Fibroblast of lung (primary cell): ENCODE measurements around the gene KCNIP4. TPM values are rescaled to one million over a fixed set of nuclear protein-coding genes. Genes with fewer than 3 reads are reported as not detected.

ENCODE experiments used
- DNase-seq, 2 donors: peaks; one replicate each; pipeline versions ENCODE4 v3.0.0 to v3.0.0-alpha.2; 2010; ENCODE audit warnings: low read depth in 2 of 2
- H2AFZ ChIP-seq: 2 replicates; pipeline ENCODE4 v1.5.1; 2012; ENCODE audit warnings: low read length, control low read depth, inconsistent platforms
- H3K27ac ChIP-seq: 2 replicates; pipeline ENCODE4 v1.5.1; 2011; ENCODE audit warnings: low read length, control low read depth; ENCODE audit not compliant: insufficient read depth
- H3K27me3 ChIP-seq: 2 replicates; pipeline ENCODE4 v1.5.1; 2011; ENCODE audit warnings: mild to moderate bottlenecking, low read length; ENCODE audit not compliant: control insufficient read depth, insufficient read depth
- H3K36me3 ChIP-seq: 2 replicates; pipeline ENCODE4 v1.5.1; 2011; ENCODE audit warnings: low read length; ENCODE audit not compliant: control insufficient read depth, insufficient read depth
- H3K4me1 ChIP-seq: 2 replicates; pipeline ENCODE4 v1.5.1; 2011; ENCODE audit warnings: low read length; ENCODE audit not compliant: control insufficient read depth, insufficient read depth; ENCODE audit errors: extremely low read depth
- H3K4me2 ChIP-seq: 2 replicates; pipeline ENCODE4 v1.5.1; 2011; ENCODE audit warnings: low read length, control low read depth; ENCODE audit not compliant: insufficient read depth; ENCODE audit errors: extremely low read depth
- H3K4me3 ChIP-seq, 4 experiments: fragments of 200-600 bp in 1 of 4; sonication (generic) in 1 of 4; replicated peaks in 1 of 4; 2 replicates each; pipeline ENCODE4 v1.5.1; 2011 to 2016; ENCODE audit warnings: low read length in 4 of 4, low read depth in 3 of 4, mild to moderate bottlenecking in 3 of 4, control low read depth in 2 of 4, inconsistent platforms in 1 of 4, mixed read lengths in 1 of 4; ENCODE audit not compliant: insufficient read depth in 1 of 4; ENCODE audit errors: control extremely low read depth in 1 of 4
- H3K79me2 ChIP-seq: 2 replicates; pipeline ENCODE4 v1.5.1; 2012; ENCODE audit warnings: mild to moderate bottlenecking, low read length, inconsistent platforms; ENCODE audit not compliant: control insufficient read depth, insufficient read depth
- H3K9ac ChIP-seq: 2 replicates; pipeline ENCODE4 v1.5.1; 2011; ENCODE audit warnings: mild to moderate bottlenecking, low read length, control low read depth; ENCODE audit not compliant: insufficient read depth
- H3K9me3 ChIP-seq: 2 replicates; pipeline ENCODE4 v1.5.1; 2012; ENCODE audit warnings: low read depth, low read length; ENCODE audit not compliant: control insufficient read depth, insufficient read depth
- H4K20me1 ChIP-seq: 2 replicates; pipeline ENCODE4 v1.5.1; 2011; ENCODE audit warnings: low read length; ENCODE audit not compliant: control insufficient read depth, insufficient read depth; ENCODE audit errors: extremely low read depth
- EZH2 ChIP-seq: IDR thresholded peaks from 2 replicates; pipeline ENCODE4 v1.5.1; 2012; ENCODE audit warnings: low read length, control low read depth, mild to moderate bottlenecking; ENCODE audit errors: missing control alignments
- polyA plus RNA-seq, 2 donors: library from polyadenylated mRNA; depleted of rRNA in 1 of 2; stranded (reverse) in 1 of 2; unstranded in 1 of 2; fragments of >200 nt; gene quantifications; 2 replicates each; pipeline ENCODE4 v1.2.1, GENCODE V29; 2011 to 2012; ENCODE audit warnings: missing spikeins in 1 of 2
- total RNA-seq: library from RNA; depleted of rRNA; stranded (reverse); fragments of >200 nt; gene quantifications from 2 replicates; pipeline ENCODE4 v1.2.1, GENCODE V29; 2014
- TF ChIP-seq, protein P1 (sequence below), 2 donors: IDR thresholded peaks in 1 of 2; conservative IDR thresholded peaks in 1 of 2; 1 replicate in 1 of 2; 2 replicates in 1 of 2; pipeline ENCODE4 v1.5.1; 2011 to 2012; ENCODE audit warnings: low read length in 2 of 2, control low read depth in 1 of 2, inconsistent platforms in 1 of 2, low read depth in 1 of 2, mild to moderate bottlenecking in 1 of 2

Gene KCNIP4
- total and polyA plus RNA-seq, 2 donors (not counting 1 experiment from before 2014, with no cell fraction given): not detected

DNA sequence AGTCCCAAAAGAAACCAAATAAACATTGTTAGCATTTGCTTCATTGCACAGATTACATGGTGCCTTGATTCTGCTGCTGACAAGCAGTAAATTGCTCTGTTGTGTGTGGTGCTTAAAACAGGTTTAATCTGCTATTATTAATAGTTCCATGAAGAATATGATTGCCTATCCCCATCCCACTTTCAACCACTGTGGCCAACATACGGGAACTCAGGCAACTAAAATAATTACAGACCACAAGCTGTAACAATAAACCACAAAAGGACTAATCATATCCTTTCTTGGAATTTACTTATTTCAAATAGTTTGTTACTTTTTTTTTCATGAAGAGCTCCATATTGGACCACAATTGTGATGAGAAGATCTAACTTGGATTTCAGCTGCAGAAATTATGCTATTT lies 1116.8 kb downstream of the KCNIP4 start:
- no peak overlapping the region for H3K4me3 ChIP-seq
- DNase-seq: peak in 1 of 2 donors; percentile 44
- TF ChIP-seq, protein P1, sequence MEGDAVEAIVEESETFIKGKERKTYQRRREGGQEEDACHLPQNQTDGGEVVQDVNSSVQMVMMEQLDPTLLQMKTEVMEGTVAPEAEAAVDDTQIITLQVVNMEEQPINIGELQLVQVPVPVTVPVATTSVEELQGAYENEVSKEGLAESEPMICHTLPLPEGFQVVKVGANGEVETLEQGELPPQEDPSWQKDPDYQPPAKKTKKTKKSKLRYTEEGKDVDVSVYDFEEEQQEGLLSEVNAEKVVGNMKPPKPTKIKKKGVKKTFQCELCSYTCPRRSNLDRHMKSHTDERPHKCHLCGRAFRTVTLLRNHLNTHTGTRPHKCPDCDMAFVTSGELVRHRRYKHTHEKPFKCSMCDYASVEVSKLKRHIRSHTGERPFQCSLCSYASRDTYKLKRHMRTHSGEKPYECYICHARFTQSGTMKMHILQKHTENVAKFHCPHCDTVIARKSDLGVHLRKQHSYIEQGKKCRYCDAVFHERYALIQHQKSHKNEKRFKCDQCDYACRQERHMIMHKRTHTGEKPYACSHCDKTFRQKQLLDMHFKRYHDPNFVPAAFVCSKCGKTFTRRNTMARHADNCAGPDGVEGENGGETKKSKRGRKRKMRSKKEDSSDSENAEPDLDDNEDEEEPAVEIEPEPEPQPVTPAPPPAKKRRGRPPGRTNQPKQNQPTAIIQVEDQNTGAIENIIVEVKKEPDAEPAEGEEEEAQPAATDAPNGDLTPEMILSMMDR (conservative IDR thresholded peaks at IDR 0.05 in 1 of 2, IDR thresholded peaks at IDR 0.05 in 1 of 2; ENCODE audit: low read depth in 1 of 2, low read length in 2 of 2): no peak
- TF ChIP-seq EZH2: no peak
- H3K36me3 ChIP-seq: no peaks in the 10 kb centered on the region
- no peak overlapping the region for H2AFZ ChIP-seq
- H3K4me1 ChIP-seq: no peaks in the 10 kb centered on the region
- no peaks in the 10 kb centered on the region for H4K20me1 ChIP-seq
- H3K27ac ChIP-seq: no peak overlapping the region
- H3K27me3 ChIP-seq: no peaks in the 10 kb centered on the region
- no peak overlapping the region for H3K9ac ChIP-seq
- H3K4me2 ChIP-seq: no peak overlapping the region
- H3K9me3 ChIP-seq: no peaks in the 10 kb centered on the region
- H3K79me2 ChIP-seq: no peaks in the 10 kb centered on the region

DNA sequence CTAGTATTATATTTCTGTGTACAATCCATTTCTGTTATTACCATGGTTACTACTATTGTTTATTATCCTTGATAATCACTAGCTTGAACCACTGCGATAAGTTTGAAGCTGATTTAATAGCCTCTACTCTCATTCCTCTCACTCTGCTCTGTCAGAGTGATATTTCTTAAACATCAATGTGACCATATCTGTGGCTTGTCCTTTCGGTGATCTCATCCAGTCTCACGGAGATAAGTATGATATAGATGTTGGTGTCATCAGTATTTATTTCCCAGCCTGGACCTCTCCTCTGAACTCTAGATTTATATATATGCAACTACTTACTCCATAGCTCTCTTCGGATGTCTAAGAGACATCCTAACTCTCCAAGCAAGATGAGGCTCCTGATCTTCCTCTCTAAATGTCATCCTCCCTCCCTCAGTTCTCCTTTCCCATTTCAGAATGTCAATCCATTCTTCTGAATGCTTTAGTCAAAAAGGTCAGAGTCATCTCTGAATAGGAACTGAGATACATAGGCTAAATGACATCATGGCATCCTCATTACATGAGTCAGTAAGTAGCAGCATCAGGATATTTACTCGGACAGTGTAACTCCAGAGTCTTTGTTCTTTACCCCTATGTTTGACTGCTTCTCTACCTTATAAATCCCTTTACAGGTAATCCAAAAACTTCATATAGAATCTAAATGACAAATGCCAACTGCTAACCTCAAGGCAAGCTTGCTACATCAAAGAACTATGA lies 1118.8 kb downstream of the KCNIP4 start:
- DNase-seq: peak in 1 of 2 donors; percentile 4

DNA sequence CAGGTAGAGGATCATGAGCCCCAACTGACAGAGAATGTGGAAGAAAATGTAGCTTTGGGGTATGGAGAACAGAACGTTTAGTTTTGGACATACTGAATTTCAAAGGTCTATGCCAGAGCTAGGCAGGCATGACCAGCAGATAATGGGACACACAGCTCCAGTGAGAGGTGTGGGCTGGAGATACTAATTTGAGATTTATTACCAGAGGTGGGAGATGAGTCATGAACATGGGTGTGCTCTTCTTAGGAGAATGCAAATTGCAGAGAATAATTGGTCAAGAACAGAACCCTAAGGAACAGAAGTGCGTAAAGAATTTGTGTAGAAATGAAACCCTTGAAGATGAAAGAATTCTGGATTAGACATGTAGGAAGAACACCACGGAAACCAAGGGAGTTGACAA lies 1123.1 kb downstream of the KCNIP4 start:
- Histone ChIP-seq H3K9ac (no peak overlapping the region), H3K27ac (no peak overlapping the region), H2AFZ (no peak overlapping the region), H3K27me3 (no peaks in the 10 kb centered on the region), H3K4me2 (no peak overlapping the region), H4K20me1 (no peaks in the 10 kb centered on the region), H3K36me3 (no peaks in the 10 kb centered on the region), H3K4me1 (no peaks in the 10 kb centered on the region), H3K79me2 (no peaks in the 10 kb centered on the region), H3K9me3 (no peaks in the 10 kb centered on the region), H3K4me3 (no peak overlapping the region)
- no peak for DNase-seq
- TF ChIP-seq, protein P1 (conservative IDR thresholded peaks at IDR 0.05 in 1 of 2, IDR thresholded peaks at IDR 0.05 in 1 of 2; ENCODE audit: low read depth in 1 of 2, low read length in 2 of 2): no peak
- no peak for TF ChIP-seq EZH2

More for the DNA sequence above, 1118.8 kb downstream of the KCNIP4 start:
- H3K4me1 ChIP-seq: no peaks in the 10 kb centered on the region
- no peak overlapping the region for H3K4me3 ChIP-seq
- no peaks in the 10 kb centered on the region for H3K27me3 ChIP-seq
- H4K20me1 ChIP-seq: no peaks in the 10 kb centered on the region
- TF ChIP-seq, protein P1 (conservative IDR thresholded peaks at IDR 0.05 in 1 of 2, IDR thresholded peaks at IDR 0.05 in 1 of 2; ENCODE audit: low read depth in 1 of 2, low read length in 2 of 2): no peak
- no peak overlapping the region for H3K9ac ChIP-seq
- no peak overlapping the region for H2AFZ ChIP-seq
- no peak overlapping the region for H3K4me2 ChIP-seq
- H3K9me3 ChIP-seq: no peaks in the 10 kb centered on the region
- no peaks in the 10 kb centered on the region for H3K79me2 ChIP-seq
- no peaks in the 10 kb centered on the region for H3K36me3 ChIP-seq
- no peak overlapping the region for H3K27ac ChIP-seq
